ENCODE data around the gene EMP2.

DNA sequence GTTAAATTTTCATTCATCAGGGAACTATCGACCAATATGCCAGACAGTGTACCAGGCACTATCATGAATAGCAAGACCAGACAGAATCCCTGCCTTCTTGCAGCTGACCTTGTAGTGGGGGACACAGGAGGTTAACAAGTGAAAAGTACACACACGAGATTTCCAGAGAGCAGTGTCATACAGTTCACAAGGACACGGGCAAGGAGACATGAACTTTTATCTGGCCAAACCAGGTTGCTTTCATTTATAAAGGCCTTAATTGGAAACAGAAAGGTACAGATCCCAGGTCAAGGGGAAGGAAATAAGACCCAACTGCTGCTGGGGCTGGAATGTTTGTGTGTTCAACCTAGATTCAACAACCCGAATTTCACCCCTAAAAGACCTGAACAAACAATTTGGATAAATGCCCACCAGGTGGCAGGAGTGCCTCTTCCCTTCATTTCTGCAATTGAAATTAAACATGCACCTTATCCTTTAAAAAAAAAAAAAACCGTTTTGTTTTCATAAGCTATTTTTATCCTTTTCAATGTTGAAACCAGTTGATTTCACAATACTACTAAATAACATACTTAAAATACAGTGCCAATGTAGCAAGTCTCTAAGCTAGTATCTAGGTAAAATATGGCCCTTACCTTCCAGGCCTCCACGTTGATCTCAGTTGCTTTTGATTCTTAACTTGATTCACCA, 65.9 kb downstream of the EMP2 start:
- TF ChIP-seq, protein P1, sequence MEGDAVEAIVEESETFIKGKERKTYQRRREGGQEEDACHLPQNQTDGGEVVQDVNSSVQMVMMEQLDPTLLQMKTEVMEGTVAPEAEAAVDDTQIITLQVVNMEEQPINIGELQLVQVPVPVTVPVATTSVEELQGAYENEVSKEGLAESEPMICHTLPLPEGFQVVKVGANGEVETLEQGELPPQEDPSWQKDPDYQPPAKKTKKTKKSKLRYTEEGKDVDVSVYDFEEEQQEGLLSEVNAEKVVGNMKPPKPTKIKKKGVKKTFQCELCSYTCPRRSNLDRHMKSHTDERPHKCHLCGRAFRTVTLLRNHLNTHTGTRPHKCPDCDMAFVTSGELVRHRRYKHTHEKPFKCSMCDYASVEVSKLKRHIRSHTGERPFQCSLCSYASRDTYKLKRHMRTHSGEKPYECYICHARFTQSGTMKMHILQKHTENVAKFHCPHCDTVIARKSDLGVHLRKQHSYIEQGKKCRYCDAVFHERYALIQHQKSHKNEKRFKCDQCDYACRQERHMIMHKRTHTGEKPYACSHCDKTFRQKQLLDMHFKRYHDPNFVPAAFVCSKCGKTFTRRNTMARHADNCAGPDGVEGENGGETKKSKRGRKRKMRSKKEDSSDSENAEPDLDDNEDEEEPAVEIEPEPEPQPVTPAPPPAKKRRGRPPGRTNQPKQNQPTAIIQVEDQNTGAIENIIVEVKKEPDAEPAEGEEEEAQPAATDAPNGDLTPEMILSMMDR (IDR thresholded peaks at IDR 0.05; ENCODE audit: insufficient read depth, low read length, poor library complexity, severe bottlenecking) = peak; percentile 38
- no peak for TF ChIP-seq EZH2phosphoT487 (conservative IDR thresholded peaks at IDR 0.05; ENCODE audit: low read length)

All from SU-DHL-6 (cell line).